GM21390 (cell line): ENCODE measurements around the gene XPNPEP3.

Experiments
- ATAC-seq: cut with Tn5 transposase; IDR thresholded peaks from one replicate; pipeline ENCODE4 v1.9.1; 2021; ENCODE audit not compliant: unreplicated experiment

Gene XPNPEP3

GRCh38 chr22:40928657-40929056 lies 71.7 kb downstream of the XPNPEP3 start:
- no peak for ATAC-seq

DNA sequence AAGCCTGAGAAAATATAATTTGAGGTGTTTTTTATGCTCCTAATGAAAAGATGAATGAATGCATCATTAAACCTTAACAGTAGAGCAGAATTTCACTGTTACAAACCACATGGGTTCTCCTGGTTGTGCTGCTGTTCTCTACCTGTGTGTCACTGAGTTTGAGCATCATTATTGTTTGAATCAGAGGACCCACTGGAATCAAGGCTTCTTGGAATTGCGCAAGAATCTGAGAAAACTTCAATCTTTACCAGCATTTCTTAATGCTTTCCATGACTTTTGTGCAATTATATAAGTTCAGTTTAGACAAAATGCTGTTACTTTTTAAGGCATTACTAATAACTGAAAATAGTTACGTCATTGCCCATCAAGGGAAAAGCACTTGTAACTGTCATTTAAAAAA lies 75.4 kb downstream of the XPNPEP3 start:
- ATAC-seq = no peak

DNA sequence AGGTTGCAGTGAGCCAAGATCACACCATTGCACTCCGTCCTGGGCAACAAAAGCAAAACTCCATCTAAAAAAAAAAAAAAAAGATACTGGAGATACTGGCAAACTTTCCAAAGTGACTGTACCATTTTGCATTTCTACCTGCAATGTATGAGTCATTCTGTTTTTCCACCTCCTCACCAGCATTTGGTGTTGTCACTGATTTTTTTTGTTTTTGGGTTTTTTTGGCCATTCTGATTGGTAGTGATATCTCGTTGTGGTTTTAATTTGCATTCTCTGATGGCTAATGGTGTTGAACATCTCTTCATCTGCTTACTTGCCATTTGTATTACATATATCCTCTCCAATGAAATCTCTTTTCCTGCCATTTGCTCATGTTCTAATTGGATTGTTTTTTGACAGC lies 82.3 kb downstream of the XPNPEP3 start:
- ATAC-seq = no peak

GRCh38 chr22:40950962-40951794 lies 94.2 kb downstream of the XPNPEP3 start, which contains the start of gene RBX1:
Gene RBX1, plus strand, starts transcription at chr22:40951378. Its CDS starts 21 bp downstream, at chr22:40951399.
- ATAC-seq = peak; percentile 73

GRCh38 chr22:40951795-40952605 lies 95.1 kb downstream of the XPNPEP3 start:
- ATAC-seq = no peak

DNA sequence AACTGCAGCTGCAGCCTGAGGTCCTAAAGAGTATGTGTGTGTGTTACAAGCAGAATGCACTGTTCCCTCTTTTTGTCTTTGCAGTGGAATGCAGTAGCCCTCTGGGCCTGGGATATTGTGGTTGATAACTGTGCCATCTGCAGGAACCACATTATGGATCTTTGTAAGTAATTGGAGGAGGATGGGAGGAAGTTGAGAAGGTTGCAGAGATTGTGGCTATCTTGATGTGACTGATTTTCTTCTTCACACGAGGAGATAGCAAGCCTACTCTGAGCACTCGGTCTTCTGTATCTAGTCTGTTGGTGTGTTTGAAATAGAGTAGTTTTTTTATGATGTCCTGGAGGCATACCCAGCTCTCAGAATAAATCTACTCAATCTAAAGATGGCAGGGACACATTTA lies 96.5 kb downstream of the XPNPEP3 start:
- ATAC-seq = no peak

DNA sequence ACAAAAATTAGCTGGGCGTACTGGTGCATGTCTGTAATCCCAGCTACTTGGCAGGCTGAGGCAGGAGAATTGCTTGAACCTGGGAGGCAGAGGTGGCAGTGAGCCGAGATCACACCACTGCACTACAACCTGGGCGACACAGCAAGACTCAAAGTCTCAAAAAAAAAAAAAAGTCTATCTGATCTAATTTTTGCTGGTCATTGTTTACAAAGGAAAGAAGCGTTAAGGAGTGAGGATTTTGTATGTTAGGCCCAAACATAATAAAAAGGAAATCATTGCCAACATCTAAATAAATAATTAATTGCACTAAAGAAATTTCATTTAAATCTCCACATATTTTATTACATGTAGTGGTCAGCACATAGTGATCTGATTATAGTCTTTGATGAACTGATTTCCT lies 97.2 kb downstream of the XPNPEP3 start:
- no peak for ATAC-seq

DNA sequence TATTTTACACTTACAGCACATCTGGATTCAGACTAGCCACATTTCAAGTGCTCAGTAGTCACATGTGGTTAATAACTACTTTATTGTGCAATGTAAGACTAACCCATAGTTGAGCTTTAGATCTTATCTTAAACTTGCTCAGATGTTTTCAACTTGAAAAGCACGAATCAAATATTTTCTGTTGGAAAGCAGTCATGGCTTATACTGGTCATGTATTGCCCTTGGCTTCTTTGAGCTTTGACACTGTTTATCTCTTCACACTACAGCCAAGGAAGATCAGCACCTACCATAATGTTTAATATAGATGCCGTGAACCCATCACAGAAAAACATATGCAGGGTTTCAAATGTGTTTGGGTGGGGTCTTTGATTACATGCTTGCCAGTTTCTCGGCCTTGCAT lies 98.6 kb downstream of the XPNPEP3 start:
- ATAC-seq = no peak

GRCh38 chr22:40957601-40958000 lies 100.7 kb downstream of the XPNPEP3 start:
- no peak for ATAC-seq

DNA sequence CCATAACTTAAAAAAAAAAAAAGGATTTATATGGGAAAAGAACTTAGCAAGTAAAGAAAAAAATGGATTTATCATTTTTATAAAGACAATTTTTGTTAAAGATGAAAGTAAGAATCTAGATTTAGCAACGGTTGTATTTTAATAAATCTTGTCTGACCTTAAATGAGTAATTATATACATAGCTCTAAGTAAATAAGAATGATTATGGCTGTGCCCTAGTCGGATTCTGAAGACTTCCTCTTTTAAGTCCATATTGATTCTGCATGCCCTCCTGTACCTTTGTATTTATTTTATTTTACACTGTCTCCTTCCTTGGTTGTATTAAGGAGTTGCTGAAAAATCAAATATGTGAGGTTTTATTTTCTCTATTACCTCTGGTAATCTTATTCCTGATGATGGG lies 101.4 kb downstream of the XPNPEP3 start:
- no peak for ATAC-seq

- ATAC-seq = no peak
Measured at GRCh38 chr22:40960145-40960544, 103.2 kb downstream of the XPNPEP3 start.

- no peak for ATAC-seq
Measured at GRCh38 chr22:40965936-40966725, 109.2 kb downstream of the XPNPEP3 start.

DNA sequence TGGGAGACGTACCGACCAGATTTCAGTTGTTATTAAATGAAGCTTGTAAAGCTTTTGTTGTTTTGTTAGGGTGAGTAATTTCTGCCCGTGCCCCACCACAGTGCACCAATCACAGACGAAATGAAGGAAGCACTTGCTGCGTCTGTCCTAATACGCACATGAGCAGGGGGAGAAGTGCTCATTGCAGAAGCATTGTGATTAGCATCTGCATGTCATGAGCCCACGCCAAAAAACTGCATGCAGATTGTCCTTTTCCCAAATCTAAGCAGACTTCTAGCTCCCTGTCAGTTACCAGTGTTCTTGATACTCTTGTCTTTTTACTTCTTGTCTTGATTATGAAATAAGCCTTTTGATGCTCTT lies 109.8 kb downstream of the XPNPEP3 start:
- ATAC-seq = no peak

DNA sequence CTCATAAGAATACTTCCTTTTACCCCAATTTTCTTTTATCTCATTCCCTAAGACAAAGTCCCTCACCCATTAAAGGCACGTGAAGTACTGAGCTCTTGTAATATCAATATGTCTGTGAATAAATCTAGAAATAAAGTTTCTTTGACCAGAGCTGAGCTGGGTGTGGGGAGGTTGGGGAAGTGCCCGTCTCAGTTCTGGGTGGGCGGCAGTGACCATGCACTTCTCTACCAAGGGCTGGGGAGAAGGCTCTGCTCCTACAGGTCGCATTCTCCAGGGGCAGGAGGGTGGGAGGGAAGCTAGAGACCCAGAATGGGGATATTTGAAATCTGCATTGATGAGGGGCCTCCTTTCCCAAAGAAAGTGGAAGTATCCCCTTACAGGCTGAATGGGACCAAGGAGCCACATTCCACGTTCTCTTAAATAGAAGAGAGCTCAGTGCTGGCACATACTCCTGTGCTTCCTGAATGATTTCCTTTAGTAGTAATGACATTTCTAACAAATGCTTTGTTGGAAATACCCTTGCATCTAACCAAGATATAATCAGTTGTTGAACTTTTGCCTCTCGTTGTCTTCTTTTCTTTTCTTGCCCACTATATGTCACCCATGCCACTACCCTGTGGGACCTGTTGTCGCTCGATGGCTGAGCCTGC lies 110.3 kb downstream of the XPNPEP3 start:
- ATAC-seq = no peak

- no peak for ATAC-seq
Measured at GRCh38 chr22:40972587-40972986, 115.6 kb downstream of the XPNPEP3 start.

GRCh38 chr22:40973144-40973543 lies 116.2 kb downstream of the XPNPEP3 start:
- ATAC-seq = no peak

DNA sequence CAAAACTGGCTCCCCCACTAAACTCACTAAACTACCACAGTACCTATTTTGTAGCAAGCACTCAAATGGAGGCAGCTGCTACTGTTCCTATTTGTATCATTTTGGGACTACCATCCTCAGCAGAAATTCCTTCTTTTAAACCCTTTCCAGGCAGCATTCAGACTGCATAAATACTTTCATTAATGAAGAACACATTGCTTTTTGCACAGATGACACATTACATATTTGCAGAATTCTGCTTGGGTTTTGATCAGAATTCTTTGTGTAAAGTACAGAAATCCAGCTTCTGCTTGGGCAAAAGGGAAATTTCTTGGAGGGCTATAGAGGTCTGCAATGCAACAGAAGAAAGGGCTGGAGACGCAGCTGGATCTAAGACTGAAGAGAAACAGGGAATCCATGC lies 118.4 kb downstream of the XPNPEP3 start:
- ATAC-seq = no peak

GRCh38 chr22:40976866-40977700 lies 120.1 kb downstream of the XPNPEP3 start:
- ATAC-seq = no peak

DNA sequence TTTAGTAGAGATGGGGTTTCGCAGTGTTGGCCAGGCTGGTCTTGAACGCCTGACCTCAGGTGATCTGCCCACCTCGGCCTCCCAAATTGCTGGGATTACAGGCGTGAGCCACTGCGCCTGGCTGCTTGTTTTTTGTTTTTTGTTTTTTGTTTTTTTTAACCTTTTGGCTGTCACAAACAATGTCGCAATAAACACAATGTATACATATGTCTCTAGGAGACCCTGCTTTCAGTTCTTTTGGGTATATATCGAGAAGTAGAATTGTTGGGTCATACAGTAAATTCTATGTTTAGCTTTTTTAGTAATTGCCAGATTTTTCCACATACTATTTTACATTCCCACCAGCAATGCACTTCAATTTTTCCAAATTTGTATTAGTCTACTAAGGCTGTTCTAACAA lies 122.2 kb downstream of the XPNPEP3 start:
- ATAC-seq = no peak

GRCh38 chr22:40979871-40980270 lies 122.9 kb downstream of the XPNPEP3 start:
- ATAC-seq = no peak
